Measurements from ENCODE around the gene PDE6C. TPM values are rescaled to one million over a fixed set of nuclear protein-coding genes. Genes with fewer than 3 reads are reported as not detected.

The PDE6C gene
- polyA plus RNA-seq, 1 donor (not counting 4 experiments of a cell fraction or from before 2014, with no cell fraction given) = not detected

- dilution Hi-C loops (cut with MboI; ENCODE audit: extremely low pct_ligation_motif_present, low sequenced_read_pairs) = no loop called here
- no peaks in the 10 kb centered on the region for H3K9me1 ChIP-seq (ENCODE audit: control insufficient read depth, extremely low read depth, insufficient read depth, low read length)
- no peak for FAIRE-seq
Observed at GRCh38 chr10:93608421-93608820, 3.9 kb upstream of the PDE6C start.

GRCh38 chr10:93613126-93613525 lies 789 bp downstream of the PDE6C start:
- Histone ChIP-seq H4K20me1 (ENCODE audit: control insufficient read depth, extremely low read depth, insufficient read depth, low read length) (no peaks in the 10 kb centered on the region), H3K9me1 (ENCODE audit: control insufficient read depth, extremely low read depth, insufficient read depth, low read length) (no peaks in the 10 kb centered on the region), H3K79me2 (ENCODE audit: control insufficient read depth, insufficient read depth, low read length) (no peaks in the 10 kb centered on the region), H3K27me3 (ENCODE audit: control insufficient read depth, extremely low read depth, insufficient read depth, low read length) (no peaks in the 10 kb centered on the region), H2AFZ (ENCODE audit: control insufficient read depth, low read length) (no peak overlapping the region), H3K4me3 (ENCODE audit: control insufficient read depth in 2 of 3, extremely low read depth in 1 of 3, insufficient read depth in 2 of 3, low read depth in 1 of 3, low read length in 3 of 3) (no peak overlapping the region), H3K27ac (ENCODE audit: control insufficient read depth, insufficient read depth, low read length) (no peak overlapping the region), H3K36me3 (ENCODE audit: control insufficient read depth in 2 of 2, extremely low read depth in 1 of 2, insufficient read depth in 2 of 2, low read length in 2 of 2) (no peaks in the 10 kb centered on the region), H3K9me3 (ENCODE audit: control insufficient read depth, low read depth, low read length) (no peaks in the 10 kb centered on the region), H3K9ac (ENCODE audit: control insufficient read depth, extremely low read depth, insufficient read depth, low read length) (no peak overlapping the region), H3K4me1 (ENCODE audit: control insufficient read depth, extremely low read depth, insufficient read depth, low read length) (no peaks in the 10 kb centered on the region), H3K4me2 (ENCODE audit: control insufficient read depth, extremely low read depth, insufficient read depth, low read depth, low read length) (no peak overlapping the region)
- dilution Hi-C loops (cut with MboI; ENCODE audit: extremely low pct_ligation_motif_present, low sequenced_read_pairs) = no loop called here
- TF ChIP-seq CTCF (optimal IDR thresholded peaks at IDR 0.05 in 1 of 3, IDR thresholded peaks at IDR 0.05 in 1 of 3, conservative IDR thresholded peaks at IDR 0.05 in 1 of 3; ENCODE audit: extremely low read depth in 1 of 3, insufficient read depth in 2 of 3, low read length in 3 of 3) = no peak
- no peak for TF ChIP-seq EZH2 (IDR thresholded peaks at IDR 0.05; ENCODE audit: low read length)
- no peak for DNase-seq (ENCODE audit: low read depth, low spot score)
- no peak for FAIRE-seq

More at GRCh38 chr10:93608421-93608820, 3.9 kb upstream of the PDE6C start:
- H3K27ac ChIP-seq (ENCODE audit: control insufficient read depth, insufficient read depth, low read length) = no peak overlapping the region
- H3K9me3 ChIP-seq (ENCODE audit: control insufficient read depth, low read depth, low read length) = no peaks in the 10 kb centered on the region
- H4K20me1 ChIP-seq (ENCODE audit: control insufficient read depth, extremely low read depth, insufficient read depth, low read length) = no peaks in the 10 kb centered on the region
- H3K4me2 ChIP-seq (ENCODE audit: control insufficient read depth, extremely low read depth, insufficient read depth, low read depth, low read length) = no peak overlapping the region
- no peaks in the 10 kb centered on the region for H3K79me2 ChIP-seq (ENCODE audit: control insufficient read depth, insufficient read depth, low read length)
- peaks cover 7% of the 10 kb centered on the region for H3K27me3 ChIP-seq (ENCODE audit: control insufficient read depth, extremely low read depth, insufficient read depth, low read length)
- TF ChIP-seq EZH2 (IDR thresholded peaks at IDR 0.05; ENCODE audit: low read length) = no peak
- no peak for TF ChIP-seq CTCF (optimal IDR thresholded peaks at IDR 0.05 in 1 of 3, IDR thresholded peaks at IDR 0.05 in 1 of 3, conservative IDR thresholded peaks at IDR 0.05 in 1 of 3; ENCODE audit: extremely low read depth in 1 of 3, insufficient read depth in 2 of 3, low read length in 3 of 3)
- H3K36me3 ChIP-seq (ENCODE audit: control insufficient read depth in 2 of 2, extremely low read depth in 1 of 2, insufficient read depth in 2 of 2, low read length in 2 of 2) = no peaks in the 10 kb centered on the region
- no peaks in the 10 kb centered on the region for H3K4me1 ChIP-seq (ENCODE audit: control insufficient read depth, extremely low read depth, insufficient read depth, low read length)
- H3K4me3 ChIP-seq (ENCODE audit: control insufficient read depth in 2 of 3, extremely low read depth in 1 of 3, insufficient read depth in 2 of 3, low read depth in 1 of 3, low read length in 3 of 3) = no peak overlapping the region
- H2AFZ ChIP-seq (ENCODE audit: control insufficient read depth, low read length) = no peak overlapping the region
- H3K9ac ChIP-seq (ENCODE audit: control insufficient read depth, extremely low read depth, insufficient read depth, low read length) = no peak overlapping the region
- DNase-seq (ENCODE audit: low read depth, low spot score) = no peak
